Tibial nerve (tissue), 4 donors: ENCODE data around the gene MORN1. TPM values are rescaled to one million over a fixed set of nuclear protein-coding genes. Genes with fewer than 3 reads are reported as not detected.

Experiments used
- DNase-seq, 2 donors: peaks; one replicate each; pipeline ENCODE4 v3.0.0-alpha.2; 2019; ENCODE audit warnings: low spot score in 2 of 2
- H3K27ac ChIP-seq, 4 donors: fragments of 200-600 bp; sonication (generic) in 3 of 4; one replicate each; pipeline ENCODE4 v1.5.1; 2017 to 2019; ENCODE audit warnings: mild to moderate bottlenecking in 1 of 4
- H3K27me3 ChIP-seq, 2 donors: fragments of 200-600 bp; sonication (generic) in 1 of 2; one replicate each; pipeline versions ENCODE4 v1.5.1 to v1.6.0; 2017 to 2019
- H3K36me3 ChIP-seq, 3 donors: fragments of 200-600 bp; sonication (generic); one replicate each; pipeline ENCODE4 v1.5.1; 2018 to 2019
- H3K4me1 ChIP-seq, 4 donors: fragments of 200-600 bp; sonication (generic) in 3 of 4; one replicate each; pipeline ENCODE4 v1.5.1; 2017 to 2019
- H3K4me3 ChIP-seq, 4 donors: fragments of 200-600 bp; sonication (generic) in 3 of 4; one replicate each; pipeline ENCODE4 v1.5.1; 2017 to 2019; ENCODE audit warnings: mild to moderate bottlenecking in 1 of 4, moderate library complexity in 1 of 4
- H3K9me3 ChIP-seq, 4 donors: fragments of 200-600 bp; sonication (generic) in 3 of 4; one replicate each; pipeline ENCODE4 v1.5.1; 2017 to 2019
- CTCF ChIP-seq, 5 experiments: fragments of 200-600 bp in 3 of 5; fragments of 450-650 bp in 2 of 5; sonication (generic) in 3 of 5; IDR thresholded peaks; one replicate each; pipeline ENCODE4 v1.5.1; 2016 to 2019; ENCODE audit warnings: antibody characterized with exemption in 5 of 5, mild to moderate bottlenecking in 3 of 5, moderate library complexity in 2 of 5
- EP300 ChIP-seq, 2 donors: sonication (generic); formaldehyde crosslinking; IDR thresholded peaks; one replicate each; pipeline ENCODE4 v1.6.1; 2017; ENCODE audit warnings: antibody characterized with exemption in 2 of 2, mild to moderate bottlenecking in 1 of 2
- POLR2A ChIP-seq, 2 donors: fragments of 450-650 bp; IDR thresholded peaks; one replicate each; pipeline ENCODE4 v1.6.1; 2017; ENCODE audit warnings: antibody characterized with exemption in 2 of 2, mild to moderate bottlenecking in 2 of 2, moderate library complexity in 2 of 2
- WGBS, 2 donors: methylation state at CpG; one replicate each; pipeline ENCODE4 v1.1.5; 2018; 5-methylcytosine and 5-hydroxymethylcytosine counted together
- total RNA-seq, 4 donors: library from RNA; depleted of rRNA; stranded (reverse); fragments of >200 nt; gene quantifications; one replicate each; pipeline ENCODE4 v1.1.0, GENCODE V29; 2016

MORN1 gene
- total RNA-seq, 4 donors from 2014 or later, result 8.7 to 21.9 (median 16.1) TPM

GRCh38 chr1:2378956-2379732 lies 12.2 kb downstream of the MORN1 start:
- no peak for DNase-seq
- TF ChIP-seq EP300 (IDR thresholded peaks at IDR 0.05), result no peak
- no peak for TF ChIP-seq POLR2A (IDR thresholded peaks at IDR 0.05)
- no peak for TF ChIP-seq CTCF (IDR thresholded peaks at IDR 0.05)
- Histone ChIP-seq H3K36me3 (peaks cover 0 to 3% (median 0%) of the 10 kb centered on the region in 3 donors), H3K9me3 (no peaks in the 10 kb centered on the region), H3K27me3 (no peaks in the 10 kb centered on the region), H3K4me3 (no peak overlapping the region), H3K27ac (no peak overlapping the region), H3K4me1 (peaks cover 0 to 16% (median 8%) of the 10 kb centered on the region in 4 donors)
- 73 to 82% methylated on average over 18 of the region's 18 CpGs for WGBS, 2 donors

- TF ChIP-seq POLR2A (IDR thresholded peaks at IDR 0.05) (no peak), EP300 (IDR thresholded peaks at IDR 0.05) (no peak), CTCF (IDR thresholded peaks at IDR 0.05) (no peak)
- no peak overlapping the region for H3K4me3 ChIP-seq
- H3K27me3 ChIP-seq, result no peaks in the 10 kb centered on the region
- no peak overlapping the region for H3K27ac ChIP-seq
- peaks cover 0 to 16% (median 8%) of the 10 kb centered on the region in 4 donors for H3K4me1 ChIP-seq
- peaks cover 0 to 9% (median 0%) of the 10 kb centered on the region in 3 donors for H3K36me3 ChIP-seq
- DNase-seq, result no peak
- WGBS, 2 donors, result 85 to 94% methylated on average over 16 to 24 of the region's 24 CpGs
- no peaks in the 10 kb centered on the region for H3K9me3 ChIP-seq
These were observed 12.9 kb downstream of the MORN1 start for GRCh38 chr1:2378441-2378851.

GRCh38 chr1:2377751-2378440 lies 13.5 kb downstream of the MORN1 start:
- Histone ChIP-seq H3K9me3 (no peaks in the 10 kb centered on the region), H3K4me3 (no peak overlapping the region), H3K4me1 (peaks cover 0 to 16% (median 8%) of the 10 kb centered on the region in 4 donors), H3K27ac (no peak overlapping the region), H3K27me3 (no peaks in the 10 kb centered on the region), H3K36me3 (peaks cover 0 to 15% (median 0%) of the 10 kb centered on the region in 3 donors)
- TF ChIP-seq CTCF (IDR thresholded peaks at IDR 0.05), result no peak
- TF ChIP-seq POLR2A (IDR thresholded peaks at IDR 0.05), result no peak
- TF ChIP-seq EP300 (IDR thresholded peaks at IDR 0.05), result no peak
- 84 to 88% methylated on average over 9 to 15 of the region's 16 CpGs for WGBS, 2 donors
- no peak for DNase-seq

GRCh38 chr1:2376931-2377672 lies 14.3 kb downstream of the MORN1 start:
- TF ChIP-seq POLR2A (IDR thresholded peaks at IDR 0.05) (no peak), EP300 (IDR thresholded peaks at IDR 0.05) (no peak), CTCF (IDR thresholded peaks at IDR 0.05) (no peak)
- H3K27me3 ChIP-seq, result no peaks in the 10 kb centered on the region
- DNase-seq, result no peak

More at GRCh38 chr1:2376931-2377672, 14.3 kb downstream of the MORN1 start:
- WGBS, 2 donors, result 84% methylated on average over 20 to 25 of the region's 25 CpGs
- Histone ChIP-seq H3K27ac (no peak overlapping the region), H3K4me3 (no peak overlapping the region), H3K9me3 (no peaks in the 10 kb centered on the region), H3K4me1 (peaks cover 0 to 15% (median 8%) of the 10 kb centered on the region in 4 donors), H3K36me3 (peaks cover 0 to 23% (median 0%) of the 10 kb centered on the region in 3 donors)
